Fibroblast of villous mesenchyme (primary cell): ENCODE results near the gene CORO2B. TPM values are rescaled to one million over a fixed set of nuclear protein-coding genes. Genes with fewer than 3 reads are reported as not detected.

Experiments
- DNase-seq: peaks from one replicate; pipeline ENCODE4 v3.0.0-alpha.2; 2010; ENCODE audit warnings: low read depth
- H3K4me3 ChIP-seq: 2 replicates; pipeline ENCODE4 v1.5.1; 2011; ENCODE audit warnings: low read depth, mild to moderate bottlenecking, low read length
- total RNA-seq: library from RNA; depleted of rRNA; stranded (reverse); fragments of >200 nt; gene quantifications from 2 replicates; pipeline ENCODE4 v1.2.3, GENCODE V29; 2012
- TF ChIP-seq, protein P1 (sequence below): IDR thresholded peaks from 2 replicates; pipeline ENCODE4 v1.5.1; 2012; ENCODE audit warnings: low read depth, mild to moderate bottlenecking, low read length; ENCODE audit not compliant: insufficient read depth

CORO2B gene
- total RNA-seq, 1 donor: 9.5 TPM

DNA sequence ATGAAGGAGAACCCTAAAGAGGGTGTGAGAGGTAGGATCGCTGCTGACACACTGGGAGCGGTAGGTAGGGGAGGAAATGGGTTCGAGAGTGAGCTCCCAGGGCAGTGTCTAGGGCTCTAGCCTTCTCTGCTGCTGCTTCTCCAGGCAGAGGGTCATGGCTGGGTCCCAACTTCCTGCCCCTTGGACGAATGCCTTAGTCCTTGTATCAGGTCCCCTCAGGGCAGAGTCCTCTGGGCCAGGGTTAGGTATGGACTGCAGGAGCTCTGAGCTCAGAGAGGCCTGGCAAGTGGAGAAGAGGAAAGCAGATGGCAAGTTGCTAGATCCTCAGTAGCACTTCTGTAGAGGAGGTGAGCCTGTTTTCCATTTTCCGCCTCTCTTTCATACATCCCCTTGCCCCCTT, 2.9 kb downstream of the CORO2B start:
- H3K4me3 ChIP-seq: no peak overlapping the region
- no peak for DNase-seq
- TF ChIP-seq, protein P1, sequence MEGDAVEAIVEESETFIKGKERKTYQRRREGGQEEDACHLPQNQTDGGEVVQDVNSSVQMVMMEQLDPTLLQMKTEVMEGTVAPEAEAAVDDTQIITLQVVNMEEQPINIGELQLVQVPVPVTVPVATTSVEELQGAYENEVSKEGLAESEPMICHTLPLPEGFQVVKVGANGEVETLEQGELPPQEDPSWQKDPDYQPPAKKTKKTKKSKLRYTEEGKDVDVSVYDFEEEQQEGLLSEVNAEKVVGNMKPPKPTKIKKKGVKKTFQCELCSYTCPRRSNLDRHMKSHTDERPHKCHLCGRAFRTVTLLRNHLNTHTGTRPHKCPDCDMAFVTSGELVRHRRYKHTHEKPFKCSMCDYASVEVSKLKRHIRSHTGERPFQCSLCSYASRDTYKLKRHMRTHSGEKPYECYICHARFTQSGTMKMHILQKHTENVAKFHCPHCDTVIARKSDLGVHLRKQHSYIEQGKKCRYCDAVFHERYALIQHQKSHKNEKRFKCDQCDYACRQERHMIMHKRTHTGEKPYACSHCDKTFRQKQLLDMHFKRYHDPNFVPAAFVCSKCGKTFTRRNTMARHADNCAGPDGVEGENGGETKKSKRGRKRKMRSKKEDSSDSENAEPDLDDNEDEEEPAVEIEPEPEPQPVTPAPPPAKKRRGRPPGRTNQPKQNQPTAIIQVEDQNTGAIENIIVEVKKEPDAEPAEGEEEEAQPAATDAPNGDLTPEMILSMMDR: no peak

DNA sequence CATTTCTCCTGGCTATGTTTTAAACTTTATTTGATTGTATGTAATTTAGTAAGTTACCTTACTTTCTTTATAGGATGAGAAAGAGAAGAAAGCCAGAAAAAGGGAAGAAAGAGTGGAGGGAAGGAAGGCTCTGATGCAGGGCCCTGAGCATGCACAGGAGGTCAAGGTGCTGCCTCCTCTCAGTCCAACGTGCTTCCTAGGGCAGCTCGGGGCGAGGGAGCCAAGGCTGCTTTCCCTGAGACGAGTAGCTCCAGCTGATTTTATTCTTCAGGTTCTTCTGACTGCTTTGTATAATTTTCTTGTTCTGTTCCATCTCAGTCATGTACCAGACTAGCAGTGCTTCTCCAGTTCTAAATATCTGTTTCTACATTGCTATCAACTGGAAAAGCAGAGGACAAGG, 3.4 kb downstream of the CORO2B start:
- no peak for DNase-seq
- no peak overlapping the region for H3K4me3 ChIP-seq
- TF ChIP-seq, protein P1: no peak

DNA sequence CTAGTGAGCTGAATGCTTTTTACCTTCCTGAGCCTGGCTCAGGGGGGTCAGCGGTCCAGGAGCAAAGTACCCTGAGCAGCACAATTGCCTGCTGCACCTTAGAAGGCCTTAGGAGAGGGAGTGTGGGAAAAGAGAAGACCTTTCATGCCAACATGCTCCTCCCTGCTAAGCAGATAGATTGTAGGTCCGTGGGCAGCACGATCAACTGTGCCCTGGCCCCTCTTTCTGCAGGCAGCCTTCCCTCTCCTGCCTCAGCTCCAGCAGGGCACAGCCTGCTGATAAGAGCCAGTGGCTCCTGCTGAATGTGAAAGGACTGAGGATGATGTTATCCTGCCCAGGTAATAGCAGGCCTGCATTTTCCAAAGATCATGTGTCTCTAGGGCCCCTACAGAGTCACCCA, 4.1 kb downstream of the CORO2B start:
- no peak for DNase-seq
- TF ChIP-seq, protein P1: no peak
- H3K4me3 ChIP-seq: no peak overlapping the region

GRCh38 chr15:68583321-68583720, 4.5 kb downstream of the CORO2B start:
- no peak overlapping the region for H3K4me3 ChIP-seq
- TF ChIP-seq, protein P1: no peak
- no peak for DNase-seq

- no peak overlapping the region for H3K4me3 ChIP-seq
- TF ChIP-seq, protein P1: no peak
- no peak for DNase-seq
Measured at GRCh38 chr15:68583936-68584755, 5.4 kb downstream of the CORO2B start.

DNA sequence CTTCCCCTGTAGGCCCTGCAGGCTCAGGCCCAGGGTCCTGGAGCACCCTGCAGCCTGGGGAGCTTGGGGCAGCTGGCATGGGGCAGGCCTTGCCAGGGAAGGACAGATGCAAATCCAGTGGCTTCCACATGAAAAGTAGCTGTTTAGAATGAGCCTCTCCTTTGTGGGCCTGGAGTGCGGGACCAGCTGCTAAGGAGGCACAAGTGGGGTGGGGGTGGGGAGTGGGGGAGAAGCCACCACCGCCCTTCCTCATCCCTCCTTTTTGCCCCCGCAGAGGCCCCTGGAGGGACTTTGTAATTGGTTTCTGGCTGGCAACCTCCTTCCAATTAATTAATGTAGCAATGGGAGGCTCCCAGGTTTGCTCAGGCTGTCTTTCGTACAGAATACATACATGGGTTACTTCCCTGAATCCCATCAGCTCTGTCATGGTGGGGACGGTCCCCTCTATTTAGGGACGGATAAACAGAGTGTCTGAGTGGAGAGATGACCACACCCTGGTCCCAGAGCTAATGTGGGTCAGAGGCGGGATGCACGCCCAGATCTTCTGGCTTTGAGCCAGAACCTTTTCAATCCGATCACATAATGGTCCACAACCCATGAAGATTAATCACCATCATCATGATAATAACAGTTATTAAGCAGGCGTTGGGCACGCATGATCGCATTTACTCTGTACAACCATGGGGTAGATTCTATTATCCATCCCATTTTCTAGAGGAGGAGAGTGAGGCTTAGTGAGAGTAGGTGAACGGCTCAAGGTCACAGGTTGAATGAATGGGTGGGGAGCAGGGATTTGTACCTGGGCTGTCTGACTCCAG, 6.2 kb downstream of the CORO2B start:
- H3K4me3 ChIP-seq: no peak overlapping the region
- no peak for DNase-seq
- TF ChIP-seq, protein P1: no peak
